Uterus (tissue), 2 donors: ENCODE results near the gene RRP1B.

ENCODE experiments used
- POLR2A ChIP-seq, 2 donors: fragments of 450-650 bp; IDR thresholded peaks; one replicate each; pipeline ENCODE4 v1.6.1; 2016; ENCODE audit warnings: antibody characterized with exemption in 2 of 2, mild to moderate bottlenecking in 1 of 2, moderate library complexity in 1 of 2
- TF ChIP-seq, protein P1 (sequence below), 4 experiments: fragments of 200-600 bp in 2 of 4; fragments of 450-650 bp in 2 of 4; sonication (generic) in 2 of 4; IDR thresholded peaks; one replicate each; pipeline ENCODE4 v1.5.1; 2016 to 2019; ENCODE audit warnings: antibody characterized with exemption in 4 of 4, mild to moderate bottlenecking in 2 of 4, moderate library complexity in 1 of 4

DNA sequence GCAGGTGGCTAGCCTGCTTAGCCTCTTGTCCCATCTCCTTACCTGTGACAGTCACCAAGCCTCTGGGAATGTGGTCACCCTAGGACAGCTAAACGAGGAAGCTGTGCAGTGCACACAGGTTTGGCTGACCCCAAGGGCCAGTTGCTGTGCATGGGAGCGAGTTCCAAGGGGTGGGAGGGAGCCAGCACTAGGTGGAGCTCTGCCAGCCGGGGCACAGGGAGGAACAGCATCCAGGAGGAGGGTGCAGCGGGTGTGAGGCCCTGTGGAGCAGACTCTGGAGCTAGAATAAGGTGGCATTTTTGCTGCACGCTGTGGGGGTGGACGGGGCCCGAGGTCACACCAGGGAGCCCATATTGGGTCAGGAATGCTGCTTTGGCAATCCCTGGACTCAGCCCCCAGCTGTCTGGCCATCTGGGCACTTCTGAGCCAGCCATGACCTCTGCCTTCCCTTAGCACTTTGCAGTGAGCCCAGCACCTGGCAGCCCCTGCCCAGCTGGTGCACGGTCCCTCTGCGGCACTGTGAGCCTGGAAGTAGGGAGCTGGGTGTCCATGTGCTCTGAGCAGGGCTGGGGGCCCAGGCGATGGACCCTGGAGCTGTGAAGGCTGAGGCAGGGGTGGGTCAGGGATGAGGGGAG is 68.3 kb downstream of the RRP1B start:
- TF ChIP-seq, protein P1, sequence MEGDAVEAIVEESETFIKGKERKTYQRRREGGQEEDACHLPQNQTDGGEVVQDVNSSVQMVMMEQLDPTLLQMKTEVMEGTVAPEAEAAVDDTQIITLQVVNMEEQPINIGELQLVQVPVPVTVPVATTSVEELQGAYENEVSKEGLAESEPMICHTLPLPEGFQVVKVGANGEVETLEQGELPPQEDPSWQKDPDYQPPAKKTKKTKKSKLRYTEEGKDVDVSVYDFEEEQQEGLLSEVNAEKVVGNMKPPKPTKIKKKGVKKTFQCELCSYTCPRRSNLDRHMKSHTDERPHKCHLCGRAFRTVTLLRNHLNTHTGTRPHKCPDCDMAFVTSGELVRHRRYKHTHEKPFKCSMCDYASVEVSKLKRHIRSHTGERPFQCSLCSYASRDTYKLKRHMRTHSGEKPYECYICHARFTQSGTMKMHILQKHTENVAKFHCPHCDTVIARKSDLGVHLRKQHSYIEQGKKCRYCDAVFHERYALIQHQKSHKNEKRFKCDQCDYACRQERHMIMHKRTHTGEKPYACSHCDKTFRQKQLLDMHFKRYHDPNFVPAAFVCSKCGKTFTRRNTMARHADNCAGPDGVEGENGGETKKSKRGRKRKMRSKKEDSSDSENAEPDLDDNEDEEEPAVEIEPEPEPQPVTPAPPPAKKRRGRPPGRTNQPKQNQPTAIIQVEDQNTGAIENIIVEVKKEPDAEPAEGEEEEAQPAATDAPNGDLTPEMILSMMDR (IDR thresholded peaks at IDR 0.05) = no peak
- TF ChIP-seq POLR2A (IDR thresholded peaks at IDR 0.05) = no peak
